OCI-LY7 (cell line): ENCODE results near the gene RBBP7.

ENCODE experiments used
- CTCF ChIP-seq: fragments of 200-600 bp; sonication (generic); conservative IDR thresholded peaks from 2 replicates; pipeline ENCODE4 v1.5.1; 2014; ENCODE audit warnings: mild to moderate bottlenecking, antibody characterized with exemption, low read length, moderate library complexity, mixed read lengths
- EZH2phosphoT487 ChIP-seq: fragments of 200-600 bp; sonication (generic); IDR thresholded peaks from 2 replicates; pipeline ENCODE4 v1.6.1; 2018; ENCODE audit warnings: low read depth, borderline replicate concordance, mild to moderate bottlenecking, mixed run types, antibody characterized with exemption, low read length, moderate library complexity, mixed read lengths

GRCh38 chrX:16874458-16875095, 4.4 kb upstream of the RBBP7 start:
- TF ChIP-seq CTCF, result no peak
- no peak for TF ChIP-seq EZH2phosphoT487
